K562 (cell line): ENCODE data around the gene DLGAP1. TPM values are rescaled to one million over a fixed set of nuclear protein-coding genes. Genes with fewer than 3 reads are reported as not detected.
A peak's percentile ranks its signal among the peaks of the same experiment; 100 is the strongest.

Experiments
- BRD4 ChIP-seq: fragments of 200-600 bp; sonication (generic); IDR thresholded peaks from 2 replicates; pipeline ENCODE4 v1.6.1; 2017; ENCODE audit warnings: inconsistent platforms
- DIDO1 ChIP-seq: fragments of 450-650 bp; IDR thresholded peaks from 2 replicates; pipeline ENCODE4 v1.6.1; 2016; ENCODE audit warnings: low read depth, missing biosample characterization, missing genetic modification characterization
- FUS ChIP-seq: fragments of 200-400 bp; formaldehyde crosslinking; optimal IDR thresholded peaks from 2 replicates; pipeline ENCODE3; 2017; ENCODE audit warnings: low read depth, low read length
- GATAD2A ChIP-seq: fragments of 450-650 bp; IDR thresholded peaks from 2 replicates; pipeline ENCODE4 v1.6.1; 2017
- HNRNPH1 ChIP-seq: fragments of 200-400 bp; formaldehyde crosslinking; optimal IDR thresholded peaks from 2 replicates; pipeline ENCODE3; 2017; ENCODE audit warnings: low read depth, mild to moderate bottlenecking, low read length, moderate library complexity
- IRF2 ChIP-seq: sonication (generic); formaldehyde crosslinking; IDR thresholded peaks from 2 replicates; pipeline ENCODE4 v1.8.1; 2022; ENCODE audit warnings: mild to moderate bottlenecking, missing genetic modification reagents
- POLR3A ChIP-seq: IDR thresholded peaks from 2 replicates; pipeline ENCODE4 v1.6.1; 2011; ENCODE audit warnings: borderline replicate concordance, mild to moderate bottlenecking, moderate library complexity; ENCODE audit not compliant: insufficient read length, insufficient read depth; ENCODE audit errors: extremely low read depth
- PREB ChIP-seq: sonication (generic); formaldehyde crosslinking; IDR thresholded peaks from 2 replicates; pipeline ENCODE4 v1.8.1; 2023; ENCODE audit warnings: mild to moderate bottlenecking, missing genetic modification reagents
- ZBTB11 ChIP-seq, 3 experiments: fragments of 200-800 bp in 1 of 3; fragments of 250-450 bp in 1 of 3; fragments of 450-650 bp in 1 of 3; sonication (Bioruptor Pico) in 1 of 3; sonication (Bioruptor generic) in 1 of 3; formaldehyde crosslinking in 1 of 3; IDR thresholded peaks; 2 replicates each; pipeline versions ENCODE4 v1.6.1 to v1.8.0; 2016 to 2022; ENCODE audit warnings: mild to moderate bottlenecking in 2 of 3, missing genetic modification characterization in 2 of 3, missing compliant biosample characterization in 1 of 3, moderate library complexity in 1 of 3
- ZNF165 ChIP-seq: fragments of 250-450 bp; sonication (Bioruptor Pico); IDR thresholded peaks from 2 replicates; pipeline ENCODE4 v1.4.0; 2020; ENCODE audit warnings: borderline replicate concordance
- ZNF184 ChIP-seq: sonication (generic); formaldehyde crosslinking; IDR thresholded peaks from 2 replicates; pipeline ENCODE4 v1.5.0; 2020; ENCODE audit warnings: missing genetic modification reagents
- ZNF239 ChIP-seq: fragments of 250-450 bp; sonication (Bioruptor Pico); IDR thresholded peaks from 2 replicates; pipeline ENCODE4 v1.4.0; 2020; ENCODE audit warnings: mild to moderate bottlenecking
- ZNF75A ChIP-seq: fragments of 450-650 bp; formaldehyde crosslinking; IDR thresholded peaks from 2 replicates; pipeline ENCODE4 v1.4.0; 2020; ENCODE audit warnings: mild to moderate bottlenecking
- polyA plus RNA-seq, 8 experiments: library from polyadenylated mRNA; depleted of rRNA in 4 of 8; stranded (reverse) in 5 of 8; unstranded in 3 of 8; fragments of >200 nt; fragmentation: Nextera tagmentation in 2 of 8; fragmentation: Illumina TruSeq in 1 of 8; extraction: Ambion mirVana in 2 of 8; extraction: Trizol in 1 of 8; gene quantifications; 2 replicates each; pipeline versions ENCODE4 v1.2.1 to v1.2.3, GENCODE V29; 2011 to 2014; ENCODE audit warnings: inconsistent platforms in 1 of 8, missing spikeins in 1 of 8
- total RNA-seq, 7 experiments: library from RNA; depleted of rRNA in 6 of 7; stranded (reverse); fragments of >200 nt in 6 of 7; fragmentation: Illumina TruSeq in 2 of 7; extraction: Trizol in 2 of 7; gene quantifications; 2 replicates each; pipeline versions ENCODE4 v1.2.1 to v1.2.3, GENCODE V29; 2011 to 2021; ENCODE audit warnings: low replicate concordance in 1 of 7
- TF ChIP-seq, protein P1 (sequence below): sonication (generic); formaldehyde crosslinking; IDR thresholded peaks from 2 replicates; pipeline ENCODE4 v1.8.1; 2023; ENCODE audit warnings: missing genetic modification reagents, mild to moderate bottlenecking, borderline replicate concordance
- TF ChIP-seq, protein P2 (sequence below): fragments of 250-450 bp; sonication (Bioruptor Pico); IDR thresholded peaks from 2 replicates; pipeline ENCODE4 v1.8.0; 2022; ENCODE audit warnings: inconsistent platforms

DLGAP1 gene
- total and polyA plus RNA-seq, 9 of the 15 experiments (the other 6 are each of a cell fraction or from before 2014, with no cell fraction given) = 0.04 to 0.22 (median 0.08) TPM

GRCh38 chr18:3623769-3624545 lies 831.1 kb downstream of the DLGAP1 start (continued):
- TF ChIP-seq ZNF75A (CRISPR knock-in tag) = 0 out of 2 replicates have a peak, but pooled peaks have one; percentile 56
- no peak for TF ChIP-seq PREB (CRISPR knock-in tag)
- peak in 1 of 3 experiments; percentile 78; a peak in 2 of 6 replicates for TF ChIP-seq ZBTB11 (CRISPR knock-in tag; IDR thresholded peaks at IDR 0.05)
- TF ChIP-seq, protein P1, sequence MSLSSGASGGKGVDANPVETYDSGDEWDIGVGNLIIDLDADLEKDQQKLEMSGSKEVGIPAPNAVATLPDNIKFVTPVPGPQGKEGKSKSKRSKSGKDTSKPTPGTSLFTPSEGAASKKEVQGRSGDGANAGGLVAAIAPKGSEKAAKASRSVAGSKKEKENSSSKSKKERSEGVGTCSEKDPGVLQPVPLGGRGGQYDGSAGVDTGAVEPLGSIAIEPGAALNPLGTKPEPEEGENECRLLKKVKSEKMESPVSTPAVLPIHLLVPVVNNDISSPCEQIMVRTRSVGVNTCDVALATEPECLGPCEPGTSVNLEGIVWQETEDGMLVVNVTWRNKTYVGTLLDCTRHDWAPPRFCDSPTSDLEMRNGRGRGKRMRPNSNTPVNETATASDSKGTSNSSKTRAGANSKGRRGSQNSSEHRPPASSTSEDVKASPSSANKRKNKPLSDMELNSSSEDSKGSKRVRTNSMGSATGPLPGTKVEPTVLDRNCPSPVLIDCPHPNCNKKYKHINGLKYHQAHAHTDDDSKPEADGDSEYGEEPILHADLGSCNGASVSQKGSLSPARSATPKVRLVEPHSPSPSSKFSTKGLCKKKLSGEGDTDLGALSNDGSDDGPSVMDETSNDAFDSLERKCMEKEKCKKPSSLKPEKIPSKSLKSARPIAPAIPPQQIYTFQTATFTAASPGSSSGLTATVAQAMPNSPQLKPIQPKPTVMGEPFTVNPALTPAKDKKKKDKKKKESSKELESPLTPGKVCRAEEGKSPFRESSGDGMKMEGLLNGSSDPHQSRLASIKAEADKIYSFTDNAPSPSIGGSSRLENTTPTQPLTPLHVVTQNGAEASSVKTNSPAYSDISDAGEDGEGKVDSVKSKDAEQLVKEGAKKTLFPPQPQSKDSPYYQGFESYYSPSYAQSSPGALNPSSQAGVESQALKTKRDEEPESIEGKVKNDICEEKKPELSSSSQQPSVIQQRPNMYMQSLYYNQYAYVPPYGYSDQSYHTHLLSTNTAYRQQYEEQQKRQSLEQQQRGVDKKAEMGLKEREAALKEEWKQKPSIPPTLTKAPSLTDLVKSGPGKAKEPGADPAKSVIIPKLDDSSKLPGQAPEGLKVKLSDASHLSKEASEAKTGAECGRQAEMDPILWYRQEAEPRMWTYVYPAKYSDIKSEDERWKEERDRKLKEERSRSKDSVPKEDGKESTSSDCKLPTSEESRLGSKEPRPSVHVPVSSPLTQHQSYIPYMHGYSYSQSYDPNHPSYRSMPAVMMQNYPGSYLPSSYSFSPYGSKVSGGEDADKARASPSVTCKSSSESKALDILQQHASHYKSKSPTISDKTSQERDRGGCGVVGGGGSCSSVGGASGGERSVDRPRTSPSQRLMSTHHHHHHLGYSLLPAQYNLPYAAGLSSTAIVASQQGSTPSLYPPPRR = peak; percentile 96
- TF ChIP-seq ZNF165 (CRISPR knock-in tag) = peak; percentile 94
- peak; percentile 52 for TF ChIP-seq BRD4
- TF ChIP-seq HNRNPH1 = no peak
- TF ChIP-seq FUS = no peak
- TF ChIP-seq IRF2 (CRISPR knock-in tag) = no peak
- TF ChIP-seq ZNF239 (CRISPR knock-in tag) = peak; percentile 60; the same call in 1 of the 2 replicates
- no peak for TF ChIP-seq ZNF184 (CRISPR knock-in tag)
- TF ChIP-seq, protein P2, sequence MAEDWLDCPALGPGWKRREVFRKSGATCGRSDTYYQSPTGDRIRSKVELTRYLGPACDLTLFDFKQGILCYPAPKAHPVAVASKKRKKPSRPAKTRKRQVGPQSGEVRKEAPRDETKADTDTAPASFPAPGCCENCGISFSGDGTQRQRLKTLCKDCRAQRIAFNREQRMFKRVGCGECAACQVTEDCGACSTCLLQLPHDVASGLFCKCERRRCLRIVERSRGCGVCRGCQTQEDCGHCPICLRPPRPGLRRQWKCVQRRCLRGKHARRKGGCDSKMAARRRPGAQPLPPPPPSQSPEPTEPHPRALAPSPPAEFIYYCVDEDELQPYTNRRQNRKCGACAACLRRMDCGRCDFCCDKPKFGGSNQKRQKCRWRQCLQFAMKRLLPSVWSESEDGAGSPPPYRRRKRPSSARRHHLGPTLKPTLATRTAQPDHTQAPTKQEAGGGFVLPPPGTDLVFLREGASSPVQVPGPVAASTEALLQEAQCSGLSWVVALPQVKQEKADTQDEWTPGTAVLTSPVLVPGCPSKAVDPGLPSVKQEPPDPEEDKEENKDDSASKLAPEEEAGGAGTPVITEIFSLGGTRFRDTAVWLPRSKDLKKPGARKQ (CRISPR knock-in tag) = no peak
- TF ChIP-seq POLR3A = no peak
- peak; percentile 30; the same call in 1 of the 2 replicates for TF ChIP-seq DIDO1 (tag)
- no peak for TF ChIP-seq GATAD2A
